B cell (primary cell): ENCODE measurements around the gene MPI.

Source experiments
- EZH2 ChIP-seq: IDR thresholded peaks from 2 replicates; pipeline ENCODE4 v1.6.1; 2012; ENCODE audit warnings: borderline replicate concordance, low read depth, mild to moderate bottlenecking, moderate library complexity, low read length; ENCODE audit not compliant: insufficient read depth, poor library complexity, severe bottlenecking
- TF ChIP-seq, protein P1 (sequence below): fragments of 200-600 bp; IDR thresholded peaks from one replicate; pipeline ENCODE4 v1.8.0; 2022; ENCODE audit warnings: antibody characterized with exemption, mild to moderate bottlenecking

DNA sequence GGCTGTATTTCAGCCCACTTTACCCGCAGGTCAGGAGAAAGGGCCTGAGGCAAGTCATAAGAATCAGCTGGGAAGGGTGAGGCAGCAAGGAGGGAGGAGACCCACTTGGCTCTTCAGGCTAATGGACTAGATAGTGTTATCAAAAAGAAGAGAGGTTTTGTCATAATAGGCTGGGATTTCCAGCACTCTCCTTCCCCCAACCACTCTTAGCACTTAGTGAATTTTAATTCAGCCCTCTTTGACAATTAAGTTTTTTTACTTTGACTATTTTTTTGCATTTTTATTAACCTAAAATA lies 771 bp downstream of the MPI start:
- TF ChIP-seq, protein P1, sequence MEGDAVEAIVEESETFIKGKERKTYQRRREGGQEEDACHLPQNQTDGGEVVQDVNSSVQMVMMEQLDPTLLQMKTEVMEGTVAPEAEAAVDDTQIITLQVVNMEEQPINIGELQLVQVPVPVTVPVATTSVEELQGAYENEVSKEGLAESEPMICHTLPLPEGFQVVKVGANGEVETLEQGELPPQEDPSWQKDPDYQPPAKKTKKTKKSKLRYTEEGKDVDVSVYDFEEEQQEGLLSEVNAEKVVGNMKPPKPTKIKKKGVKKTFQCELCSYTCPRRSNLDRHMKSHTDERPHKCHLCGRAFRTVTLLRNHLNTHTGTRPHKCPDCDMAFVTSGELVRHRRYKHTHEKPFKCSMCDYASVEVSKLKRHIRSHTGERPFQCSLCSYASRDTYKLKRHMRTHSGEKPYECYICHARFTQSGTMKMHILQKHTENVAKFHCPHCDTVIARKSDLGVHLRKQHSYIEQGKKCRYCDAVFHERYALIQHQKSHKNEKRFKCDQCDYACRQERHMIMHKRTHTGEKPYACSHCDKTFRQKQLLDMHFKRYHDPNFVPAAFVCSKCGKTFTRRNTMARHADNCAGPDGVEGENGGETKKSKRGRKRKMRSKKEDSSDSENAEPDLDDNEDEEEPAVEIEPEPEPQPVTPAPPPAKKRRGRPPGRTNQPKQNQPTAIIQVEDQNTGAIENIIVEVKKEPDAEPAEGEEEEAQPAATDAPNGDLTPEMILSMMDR, result no peak
- TF ChIP-seq EZH2, result no peak
